ENCODE measurements around the gene EFCAB14. TPM values are rescaled to one million over a fixed set of nuclear protein-coding genes. Genes with fewer than 3 reads are reported as not detected.
"Not testable (repeated sequence)": the region's sequence is repeated elsewhere in the genome, so short reads cannot be mapped to it uniquely, and the experiment has no call there.

The EFCAB14 gene
- total RNA-seq, 1 experiment from 2014 or later: 76.6 TPM

DNA sequence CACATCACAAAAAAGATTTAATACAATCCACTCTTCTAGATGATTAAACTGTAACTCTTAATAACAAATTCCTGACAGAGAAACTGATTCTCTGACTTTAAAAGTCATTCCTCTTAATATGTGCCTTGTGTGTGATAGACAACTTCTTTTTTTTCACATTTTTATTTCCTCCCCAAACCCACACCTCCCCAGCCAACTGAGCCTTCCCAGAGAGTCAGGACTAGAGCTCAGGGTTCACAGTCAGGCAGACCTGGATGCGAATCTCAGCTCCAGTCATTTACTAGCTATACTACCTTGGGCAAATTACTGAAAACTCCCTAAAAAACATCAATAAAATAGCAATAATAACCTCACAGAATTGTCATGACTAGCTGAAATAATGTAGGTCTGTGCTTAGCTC, 64.9 kb downstream of the EFCAB14 start:
- no peak for DNase-seq (ENCODE audit: low spot score)

DNA sequence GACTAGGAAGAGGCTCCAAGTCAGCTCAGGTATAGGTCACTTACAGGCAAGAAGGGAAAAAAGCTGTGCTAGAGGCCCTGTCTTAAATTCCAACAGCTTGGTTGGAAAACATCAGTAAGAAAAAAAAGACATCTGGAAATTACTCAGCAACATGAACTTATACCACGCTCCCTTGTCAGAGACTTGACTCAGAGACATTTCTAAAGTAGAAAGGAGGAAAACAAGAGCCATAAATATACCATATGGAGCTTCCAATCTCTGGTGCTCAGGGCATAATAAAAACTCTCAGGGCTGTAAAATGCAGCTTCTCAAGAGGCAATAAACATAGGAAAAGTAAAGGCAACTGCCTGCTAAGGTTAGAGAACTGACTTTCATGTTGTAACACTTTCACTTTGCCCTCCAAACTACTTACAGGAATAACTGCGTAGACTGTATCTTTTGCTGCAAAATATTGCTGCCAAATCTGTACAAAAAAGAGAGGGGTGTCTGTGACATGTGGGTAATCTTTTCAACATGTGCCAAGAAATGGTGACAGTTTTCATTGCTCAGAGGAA, 65.4 kb downstream of the EFCAB14 start:
- no peak for DNase-seq (ENCODE audit: low spot score)

DNA sequence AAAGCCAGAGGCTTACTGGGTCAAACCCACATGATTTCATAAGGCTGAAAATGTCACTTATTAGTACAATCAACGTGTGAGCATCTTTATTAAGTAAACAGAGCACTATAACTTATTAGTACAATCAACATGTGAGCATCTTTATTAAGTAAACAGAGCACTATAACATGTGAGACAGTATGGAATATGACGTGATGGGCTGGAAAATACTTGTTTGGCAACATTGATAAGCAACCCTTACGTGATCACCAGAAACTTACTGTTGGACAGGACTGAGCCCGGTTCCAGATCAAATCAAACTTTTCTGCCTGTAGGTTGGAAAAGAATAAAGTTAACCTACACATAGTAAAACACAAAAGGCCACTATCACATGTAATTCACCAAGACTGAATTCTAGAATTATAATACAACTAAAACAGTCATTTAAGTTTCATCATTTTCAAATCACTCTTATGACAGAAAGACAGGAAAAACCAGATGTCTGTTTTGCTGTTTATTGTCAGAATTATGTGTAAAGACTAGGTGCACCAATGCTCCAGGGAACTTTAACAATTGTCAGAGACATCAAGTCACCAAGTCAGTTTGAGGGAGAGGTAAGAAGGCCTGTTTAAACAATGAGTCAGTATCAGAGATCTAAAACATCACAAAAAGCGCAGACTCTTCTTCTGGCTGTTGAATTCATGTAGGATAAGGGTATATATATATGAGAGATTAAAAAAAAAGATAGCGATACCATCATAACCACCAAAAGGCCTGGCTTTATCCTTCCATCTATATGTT, 66.4 kb downstream of the EFCAB14 start:
- no peak for DNase-seq (ENCODE audit: low spot score)

DNA sequence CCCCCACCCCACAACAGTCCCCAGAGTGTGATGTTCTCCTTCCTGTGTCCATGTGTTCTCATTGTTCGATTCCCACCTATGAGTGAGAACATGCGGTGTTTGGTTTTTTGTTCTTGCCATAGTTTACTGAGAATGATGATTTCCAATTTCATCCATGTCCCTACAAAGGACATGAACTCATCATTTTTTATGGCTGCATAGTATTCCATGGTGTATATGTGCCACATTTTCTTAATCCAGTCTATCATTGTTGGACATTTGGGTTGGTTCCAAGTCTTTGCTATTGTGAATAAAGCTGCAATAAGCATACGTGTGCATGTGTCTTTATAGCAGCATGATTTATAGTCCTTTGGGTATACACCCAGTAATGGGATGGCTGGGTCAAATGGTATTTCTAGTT, 67.8 kb downstream of the EFCAB14 start:
- DNase-seq (ENCODE audit: low spot score): not testable (repeated sequence)

DNA sequence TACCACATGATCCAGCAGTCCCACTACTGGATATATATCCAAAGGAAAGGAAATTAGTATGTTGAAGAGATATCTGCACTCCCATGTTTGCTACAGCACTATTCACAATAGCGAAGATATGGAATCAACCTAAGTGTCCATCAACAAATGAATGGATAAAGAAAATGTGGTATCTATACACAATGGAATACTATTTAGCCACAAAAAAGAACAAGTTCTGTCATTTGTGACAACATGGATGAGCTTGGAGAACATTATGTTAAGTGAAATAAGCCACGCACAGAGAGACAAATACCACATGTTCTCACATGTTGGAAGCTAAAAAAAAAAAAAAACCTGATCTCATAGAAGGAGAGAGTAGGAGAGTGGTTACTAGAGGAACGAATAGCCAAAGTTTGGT, 68.4 kb downstream of the EFCAB14 start:
- DNase-seq (ENCODE audit: low spot score): no peak

DNA sequence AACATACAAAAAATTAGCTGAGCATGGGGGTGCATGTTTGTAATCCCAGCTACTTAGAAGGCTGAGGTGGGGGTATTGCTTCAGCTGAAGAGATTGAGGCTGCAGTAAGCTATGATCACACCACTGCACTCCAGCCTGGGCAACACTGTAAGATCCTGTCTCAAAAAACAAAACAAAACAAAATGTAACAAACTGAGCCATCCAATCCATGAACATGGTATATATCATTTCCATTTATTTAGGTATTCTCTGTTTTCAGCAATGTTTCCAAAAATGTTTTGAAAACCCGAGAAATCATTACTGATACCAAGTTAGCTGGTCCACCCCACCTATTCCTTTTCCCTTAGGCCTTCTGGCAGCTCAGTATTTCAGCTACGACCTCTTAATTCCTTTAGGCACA, 69.2 kb downstream of the EFCAB14 start:
- no peak for DNase-seq (ENCODE audit: low spot score)

DNA sequence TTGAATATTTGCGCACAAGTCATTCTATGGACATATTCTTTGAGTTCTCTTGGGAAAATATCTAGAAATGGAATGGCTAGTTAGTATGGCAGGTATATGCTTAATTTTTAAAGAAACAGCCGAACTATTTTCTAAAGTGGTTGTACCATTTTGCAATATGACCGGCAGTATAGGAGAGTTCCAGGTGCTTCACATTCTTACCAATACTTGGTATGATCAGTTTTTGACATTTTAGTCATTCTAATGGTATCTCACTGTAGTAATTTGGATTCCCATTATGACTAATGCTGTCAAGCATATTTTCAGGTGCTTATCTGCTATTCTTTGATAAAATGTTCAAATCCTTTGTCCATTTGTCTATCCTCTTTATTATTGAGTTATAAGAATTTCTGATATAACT, 71.3 kb downstream of the EFCAB14 start:
- DNase-seq (ENCODE audit: low spot score): no peak

DNA sequence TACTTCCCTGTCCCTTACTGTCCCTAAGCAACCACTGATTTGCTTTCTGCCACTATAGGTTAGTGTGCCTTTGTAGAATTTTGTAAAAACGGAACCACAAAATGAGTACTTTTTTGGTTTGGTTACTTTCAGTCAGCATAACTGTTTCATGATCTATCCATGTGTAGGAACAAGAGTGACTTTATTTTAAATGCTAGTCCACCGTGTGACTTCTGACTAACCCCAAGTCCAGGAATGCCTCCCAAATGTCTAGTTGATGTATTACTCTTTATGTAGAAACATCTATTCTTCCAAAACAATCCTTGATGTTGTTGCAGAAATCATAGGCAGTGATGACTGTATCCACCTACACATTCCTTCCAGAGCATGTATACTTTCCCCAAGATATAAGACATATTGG, 72.1 kb downstream of the EFCAB14 start:
- no peak for DNase-seq (ENCODE audit: low spot score)

DNA sequence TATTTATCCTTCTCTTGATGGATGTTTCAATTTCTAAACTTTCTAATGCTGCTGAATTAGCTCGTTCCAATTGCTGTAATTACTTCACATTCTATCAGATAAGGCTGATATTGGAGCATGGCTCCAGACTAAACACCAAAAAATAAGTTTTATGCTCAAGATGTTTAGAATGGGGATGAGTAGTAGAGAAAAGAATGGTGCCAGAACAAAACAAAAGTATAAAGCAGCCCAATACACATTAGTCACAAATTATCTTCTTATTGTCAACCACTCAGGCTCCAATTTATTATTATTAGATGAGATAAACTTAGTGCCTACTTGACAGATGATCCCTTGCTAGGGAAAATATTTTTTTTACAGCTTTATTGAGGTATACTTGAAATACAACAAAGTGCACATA, 72.6 kb downstream of the EFCAB14 start:
- no peak for DNase-seq (ENCODE audit: low spot score)

DNA sequence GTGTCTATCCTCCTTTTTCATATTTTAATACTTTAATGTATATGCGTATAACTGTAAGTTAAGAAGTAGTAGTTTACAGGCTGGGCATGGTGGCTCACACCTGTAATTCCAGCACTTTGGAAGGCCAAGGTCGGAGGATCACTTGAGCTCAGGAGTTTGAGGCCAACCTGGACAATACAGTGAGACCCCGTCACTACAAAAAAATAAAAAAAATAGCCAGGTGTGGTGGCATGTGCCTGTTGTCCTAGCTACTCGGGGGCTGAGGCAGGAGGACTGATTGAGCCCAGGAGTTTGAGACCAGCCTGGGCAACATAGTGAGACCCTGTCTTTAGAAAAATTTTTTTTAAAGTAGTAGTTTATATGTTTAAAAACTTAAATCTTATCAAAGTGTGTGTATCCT, 73.1 kb downstream of the EFCAB14 start:
- no peak for DNase-seq (ENCODE audit: low spot score)

DNA sequence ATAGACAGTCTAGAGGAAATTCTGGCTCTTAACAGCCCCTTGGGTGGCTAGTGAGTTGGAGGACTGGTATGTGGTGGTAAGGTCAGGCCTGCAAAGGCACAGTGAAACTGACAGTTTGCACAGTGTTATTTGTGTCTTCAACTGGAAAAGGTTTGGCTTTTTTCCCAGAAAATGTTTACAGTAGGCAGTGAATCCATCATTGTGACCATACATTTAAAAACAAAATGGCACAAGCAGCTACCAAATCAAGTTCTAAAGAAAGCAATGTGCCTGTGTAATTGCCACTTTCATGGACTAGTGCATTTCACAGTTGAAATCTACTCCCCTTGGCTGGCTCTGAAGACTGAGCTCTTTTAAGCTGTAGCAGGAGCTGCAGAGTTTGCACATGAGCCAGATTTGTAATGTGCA, 75.5 kb downstream of the EFCAB14 start:
- peak; percentile 94 for DNase-seq (ENCODE audit: low spot score)

DNA sequence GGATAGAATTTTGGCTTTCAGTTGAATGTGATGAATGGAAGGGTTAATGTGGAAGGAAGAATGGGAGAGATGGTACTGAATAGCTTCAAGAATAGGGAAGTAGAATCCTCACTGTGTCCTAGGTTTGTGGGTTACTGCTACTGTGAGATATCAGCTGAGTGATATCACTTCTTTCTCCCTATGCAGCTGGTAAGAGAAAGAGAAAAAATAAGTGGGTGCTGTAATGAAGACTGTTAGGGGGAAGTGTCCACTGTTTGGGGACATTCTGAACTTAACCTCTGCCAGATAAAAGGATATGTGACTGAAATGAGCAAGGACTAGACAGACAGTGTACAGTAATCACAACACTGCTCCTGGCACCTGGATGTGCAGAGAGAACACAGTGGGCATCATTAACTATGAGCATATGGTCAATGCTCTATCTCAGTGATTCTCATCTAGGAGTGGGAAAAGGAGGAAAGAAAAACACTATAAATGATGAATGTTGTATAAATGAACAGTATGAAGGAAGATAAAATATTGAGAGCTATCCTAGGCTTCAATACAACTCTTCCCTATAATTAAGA, 76.7 kb downstream of the EFCAB14 start:
- DNase-seq (ENCODE audit: low spot score): no peak

DNA sequence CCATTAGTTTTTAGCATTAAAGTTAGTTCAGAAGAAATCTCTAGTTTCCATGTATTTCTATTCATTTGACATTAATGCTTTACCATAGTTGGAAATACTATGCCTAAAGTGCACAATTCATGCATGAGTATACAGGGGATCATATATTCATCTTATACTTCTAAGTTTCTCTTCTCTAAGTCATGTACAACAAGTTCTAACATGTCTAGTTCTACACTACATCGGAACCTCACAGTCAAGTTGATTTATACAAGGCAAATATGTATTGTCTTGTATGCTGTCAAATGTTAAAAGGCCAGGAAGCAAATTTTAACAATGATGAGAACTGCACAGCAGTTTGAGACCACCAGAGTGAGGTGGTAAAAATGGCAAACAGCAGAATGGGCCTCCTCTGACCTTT, 79.4 kb downstream of the EFCAB14 start:
- no peak for DNase-seq (ENCODE audit: low spot score)

DNA sequence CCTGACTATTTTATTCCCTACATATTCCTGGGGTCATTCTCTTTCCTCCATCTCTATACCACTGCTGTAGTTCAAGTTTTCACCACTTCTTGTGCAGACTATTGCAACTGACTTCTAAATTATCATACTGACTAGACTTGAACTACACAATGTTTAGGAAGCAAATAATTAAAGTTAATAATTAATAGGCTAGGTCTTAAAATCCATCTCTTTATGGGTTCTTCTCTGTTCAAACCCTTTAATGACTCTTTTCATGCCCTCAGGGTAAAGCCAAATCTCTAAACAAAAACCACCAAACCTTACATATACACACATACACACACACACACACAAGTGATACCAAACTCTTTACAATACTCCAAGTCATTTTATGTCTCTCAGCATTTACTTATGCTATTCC, 80.0 kb downstream of the EFCAB14 start:
- DNase-seq (ENCODE audit: low spot score): no peak

DNA sequence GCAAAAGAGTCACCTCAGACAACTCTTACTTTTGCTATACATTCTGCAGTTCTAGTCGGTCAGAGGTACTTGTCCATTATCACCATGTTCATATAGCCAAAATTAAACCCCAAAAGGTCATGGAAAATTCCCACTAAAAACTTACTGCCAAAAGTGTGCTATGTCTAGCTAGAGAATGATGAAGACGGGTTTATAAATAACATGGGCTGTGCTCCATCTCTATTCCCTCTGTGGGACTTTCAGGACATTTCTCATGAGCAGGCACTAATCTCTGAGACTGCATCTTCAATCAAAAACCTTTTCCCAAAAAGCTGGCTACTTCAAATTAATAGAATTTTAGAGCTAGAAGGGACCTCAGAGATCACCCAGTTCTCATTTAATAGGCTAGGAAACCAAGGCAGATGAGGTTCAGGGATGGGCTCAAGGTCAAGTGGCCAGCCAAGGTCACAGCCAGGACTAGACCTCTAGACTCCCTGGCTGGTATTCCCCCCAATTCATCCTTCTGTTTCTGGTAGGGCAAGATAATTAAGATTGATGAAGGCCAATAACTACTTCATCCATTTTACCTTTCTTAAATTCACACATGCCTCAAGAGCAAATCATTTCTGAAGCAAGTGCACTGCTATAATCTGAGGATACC, 81.3 kb downstream of the EFCAB14 start:
- no peak for DNase-seq (ENCODE audit: low spot score)

DNA sequence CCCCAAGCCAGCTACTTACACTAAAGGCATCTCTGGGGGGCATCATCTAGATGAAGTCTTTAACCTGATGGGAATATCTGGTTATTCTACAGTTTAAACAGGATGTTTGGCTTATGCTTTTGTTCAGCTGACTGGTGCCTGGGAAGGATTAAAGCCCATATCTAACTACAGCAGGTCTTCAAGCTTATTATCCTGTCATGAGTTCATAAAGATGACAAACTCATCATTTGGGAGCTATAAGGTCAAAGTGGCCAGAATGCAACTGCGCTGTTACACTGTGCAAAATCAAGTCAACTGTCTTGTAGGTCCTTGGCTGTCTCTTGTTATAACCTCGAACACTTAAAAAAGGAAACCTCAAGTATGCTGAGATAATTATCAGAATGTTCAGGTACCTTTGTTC, 83.7 kb downstream of the EFCAB14 start:
- DNase-seq (ENCODE audit: low spot score): no peak

DNA sequence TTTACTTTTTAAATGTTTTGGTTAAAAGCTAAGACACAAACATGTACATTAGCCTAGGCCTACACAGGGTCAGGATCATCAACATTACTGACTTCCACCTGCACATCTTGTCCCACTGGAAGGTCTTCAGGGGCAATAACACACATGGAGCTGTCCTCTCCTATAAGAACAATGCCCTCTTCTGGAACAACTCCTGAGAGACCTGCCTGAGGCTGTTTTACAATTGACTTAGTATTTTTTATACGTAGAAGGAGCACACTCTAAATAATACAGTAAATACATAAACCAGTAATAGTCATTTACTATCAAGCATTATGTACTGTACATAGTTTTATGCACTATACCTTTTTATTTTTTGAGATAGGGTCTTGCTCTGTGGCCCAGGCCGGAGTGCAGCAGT, 88.2 kb downstream of the EFCAB14 start:
- no peak for DNase-seq (ENCODE audit: low spot score)

Other genes starting within 250 kb of the EFCAB14 start
- gene DMBX1, start 229.3 kb downstream of the EFCAB14 start, total RNA-seq (2014; rRNA removed; shearing (Covaris generic)): 0.37 TPM in 2 replicates
- gene KNCN, start 167.5 kb downstream of the EFCAB14 start, total RNA-seq (2014; rRNA removed; shearing (Covaris generic)): not detected in 2 replicates
- 21.8 and 23.2 TPM in 2 replicates for gene MKNK1, start 114.8 kb downstream of the EFCAB14 start, total RNA-seq (2014; rRNA removed; shearing (Covaris generic))
- gene MOB3C, start 102.3 kb downstream of the EFCAB14 start, total RNA-seq (2014; rRNA removed; shearing (Covaris generic)): 4.3 and 6.6 TPM in 2 replicates
- gene ATPAF1, start 50.8 kb downstream of the EFCAB14 start, total RNA-seq (2014; rRNA removed; shearing (Covaris generic)): 73.0 and 82.3 TPM in 2 replicates
- gene TEX38, start 47.3 kb downstream of the EFCAB14 start, total RNA-seq (2014; rRNA removed; shearing (Covaris generic)): not detected in 2 replicates
- gene CYP4B1, start 79.9 kb upstream of the EFCAB14 start, total RNA-seq (2014; rRNA removed; shearing (Covaris generic)): not detected in 2 replicates
- not detected in 2 replicates for gene CYP4A11, start 222.4 kb upstream of the EFCAB14 start, total RNA-seq (2014; rRNA removed; shearing (Covaris generic))